ENCODE data around the gene C21orf91. TPM values are rescaled to one million over a fixed set of nuclear protein-coding genes. Genes with fewer than 3 reads are reported as not detected.
A peak's percentile ranks its signal among the peaks of the same experiment; 100 is the strongest.

C21orf91 gene
- polyA plus RNA-seq, 6 donors from 2014 or later: 18.5 to 35.2 (median 32.9) TPM

DNA sequence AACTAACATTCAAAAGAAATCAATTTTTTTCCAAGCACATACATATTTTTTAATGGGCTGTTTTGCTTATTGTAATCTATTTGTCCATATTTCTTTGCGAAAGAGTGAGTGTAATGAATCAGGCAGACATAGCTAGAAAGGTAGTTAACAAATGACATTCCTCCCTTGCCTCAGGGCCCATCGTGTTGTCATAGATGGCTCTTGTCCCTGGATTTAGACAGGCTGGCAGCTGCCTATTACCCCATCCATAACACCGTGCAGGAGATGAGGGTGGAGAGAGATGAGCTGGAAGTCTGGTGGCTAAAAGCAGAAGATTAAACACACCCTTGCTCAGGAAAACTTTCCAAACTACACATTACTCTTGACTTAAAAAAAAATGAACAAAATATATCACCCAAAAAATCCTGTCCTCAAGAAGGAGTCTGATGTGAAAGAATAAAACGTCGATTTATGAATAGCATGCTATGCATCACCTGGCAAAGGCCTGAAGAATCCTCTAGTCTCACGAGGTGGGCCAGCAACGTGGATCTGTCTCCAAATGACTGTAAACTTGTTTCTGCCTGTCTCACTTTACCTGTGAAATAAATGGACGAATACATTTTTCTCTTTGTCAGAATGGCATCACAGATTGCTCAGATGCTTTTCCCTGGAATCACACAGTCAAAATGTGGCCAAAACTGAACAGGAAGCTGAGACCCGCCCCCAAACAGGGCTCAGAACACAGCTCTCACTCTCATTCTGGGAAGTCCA is 55.7 kb downstream of the C21orf91 start:
- no peak overlapping the region for H3K4me3 Mint-ChIP-seq
- no peaks in the 10 kb centered on the region for H3K36me3 Mint-ChIP-seq
- H3K27me3 Mint-ChIP-seq: no peaks in the 10 kb centered on the region
- H3K27ac Mint-ChIP-seq: no peak overlapping the region
- DNase-seq (no peak), ATAC-seq (ENCODE audit: low read depth in 2 of 2) (no peak)
- H3K4me1 Mint-ChIP-seq: no peaks in the 10 kb centered on the region
- H3K9me3 Mint-ChIP-seq: peaks cover 0 to under 1% (median 0%) of the 10 kb centered on the region in 7 donors

GRCh38 chr21:17759511-17760178 is 59.5 kb downstream of the C21orf91 start:
- no peak for DNase-seq
- no peak overlapping the region for H3K27ac Mint-ChIP-seq
- H3K36me3 Mint-ChIP-seq: no peaks in the 10 kb centered on the region
- no peaks in the 10 kb centered on the region for H3K27me3 Mint-ChIP-seq
- H3K4me1 Mint-ChIP-seq: no peaks in the 10 kb centered on the region
- no peak for ATAC-seq (ENCODE audit: low read depth in 2 of 2)
- peaks cover 0 to 5% (median 0%) of the 10 kb centered on the region in 7 donors for H3K9me3 Mint-ChIP-seq
- H3K4me3 Mint-ChIP-seq: no peak overlapping the region

DNA sequence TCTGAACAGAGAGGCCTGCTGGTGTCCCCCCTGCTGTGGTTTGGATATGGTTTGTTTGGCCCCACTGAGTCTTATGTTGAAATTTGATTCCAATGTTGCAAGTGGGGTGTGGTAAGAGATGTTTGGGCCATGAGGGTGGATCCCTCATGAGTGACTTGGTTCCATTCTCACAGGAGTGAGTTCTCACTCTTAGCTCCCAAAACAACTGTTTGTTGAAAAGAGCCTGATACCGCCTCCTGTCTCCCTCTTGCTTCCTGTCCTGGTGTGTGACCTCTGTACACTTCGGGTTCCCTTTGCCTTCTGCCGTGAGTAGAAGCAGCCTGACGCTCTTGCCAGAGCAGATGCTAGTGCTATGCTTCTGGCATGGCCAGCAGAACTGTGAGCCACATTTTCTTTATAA is 60.5 kb downstream of the C21orf91 start:
- Mint-ChIP-seq H3K27me3 (no peaks in the 10 kb centered on the region), H3K36me3 (no peaks in the 10 kb centered on the region), H3K9me3 (peaks cover 0 to 5% (median 0%) of the 10 kb centered on the region in 7 donors), H3K4me1 (no peaks in the 10 kb centered on the region), H3K4me3 (no peak overlapping the region), H3K27ac (no peak overlapping the region)
- DNase-seq (no peak), ATAC-seq (ENCODE audit: low read depth in 2 of 2) (no peak)

DNA sequence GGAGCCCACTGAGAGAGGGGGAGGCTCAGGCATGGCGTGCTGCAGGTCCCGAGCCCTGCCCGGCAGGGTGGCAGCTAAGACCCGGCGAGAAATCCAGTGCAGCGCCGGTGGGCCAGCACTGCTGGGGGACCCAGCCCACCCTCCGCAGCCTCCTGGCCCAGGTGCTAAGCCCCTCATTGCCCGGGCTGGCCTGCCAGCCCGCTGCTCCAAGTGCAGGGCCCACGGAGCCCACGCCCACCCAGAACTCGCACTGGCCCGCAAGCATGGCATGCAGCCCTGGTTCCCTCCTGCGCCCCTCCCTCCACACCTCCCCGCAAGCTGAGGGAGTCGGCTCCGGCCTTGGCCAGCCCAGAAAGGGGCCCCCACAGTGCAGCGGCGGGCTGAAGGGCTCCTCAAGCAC is 61.5 kb downstream of the C21orf91 start:
- Mint-ChIP-seq H3K4me3 (no peak overlapping the region), H3K4me1 (no peaks in the 10 kb centered on the region), H3K36me3 (no peaks in the 10 kb centered on the region), H3K27me3 (no peaks in the 10 kb centered on the region), H3K9me3 (peaks cover 0 to 5% (median 2%) of the 10 kb centered on the region in 7 donors), H3K27ac (no peak overlapping the region)
- DNase-seq (no peak), ATAC-seq (ENCODE audit: low read depth in 2 of 2) (no peak)

GRCh38 chr21:17753736-17754135 is 65.4 kb downstream of the C21orf91 start:
- Mint-ChIP-seq H3K27ac (peak overlapping the region in 2 of 6 donors; percentile 23 to 29), H3K36me3 (no peaks in the 10 kb centered on the region), H3K4me3 (no peak overlapping the region), H3K4me1 (no peaks in the 10 kb centered on the region), H3K27me3 (peaks cover 0 to 6% (median 3%) of the 10 kb centered on the region in 3 donors), H3K9me3 (peaks cover 0 to 9% (median 6%) of the 10 kb centered on the region in 7 donors)
- no peak for ATAC-seq (ENCODE audit: low read depth in 2 of 2)
- no peak for DNase-seq

DNA sequence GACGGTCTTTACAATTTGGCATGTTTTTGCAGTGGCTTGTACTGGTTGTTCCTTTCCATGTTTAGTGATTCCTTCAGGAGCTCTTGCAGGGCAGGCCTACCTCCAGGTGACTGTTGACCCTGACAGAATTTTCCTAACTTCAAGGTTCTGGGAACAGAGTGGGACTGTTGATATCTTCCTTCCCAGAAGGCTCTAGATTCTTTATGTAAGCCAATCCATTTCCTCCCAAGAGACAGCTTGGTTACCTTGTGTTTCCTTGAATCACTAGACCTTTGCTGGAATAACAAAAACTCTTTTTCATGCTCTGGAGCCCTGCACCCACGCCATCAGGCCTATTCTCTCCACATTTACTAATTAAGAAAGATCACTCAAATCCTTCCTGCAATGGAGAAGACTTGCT is 67.0 kb downstream of the C21orf91 start:
- no peaks in the 10 kb centered on the region for H3K4me1 Mint-ChIP-seq

GRCh38 chr21:17746920-17747319 is 72.2 kb downstream of the C21orf91 start:
- no peak overlapping the region for H3K4me3 Mint-ChIP-seq
- ATAC-seq (ENCODE audit: low read depth in 2 of 2): no peak
- H3K27me3 Mint-ChIP-seq: peaks cover 0 to 6% (median 3%) of the 10 kb centered on the region in 3 donors
- no peaks in the 10 kb centered on the region for H3K4me1 Mint-ChIP-seq
- H3K27ac Mint-ChIP-seq: no peak overlapping the region
- no peak for DNase-seq
- no peaks in the 10 kb centered on the region for H3K36me3 Mint-ChIP-seq
- peaks cover 0 to 15% (median 10%) of the 10 kb centered on the region in 7 donors for H3K9me3 Mint-ChIP-seq

More for the DNA sequence above, 67.0 kb downstream of the C21orf91 start:
- no peak for ATAC-seq (ENCODE audit: low read depth in 2 of 2)
- H3K36me3 Mint-ChIP-seq: no peaks in the 10 kb centered on the region
- peaks cover 0 to 10% (median 6%) of the 10 kb centered on the region in 7 donors for H3K9me3 Mint-ChIP-seq
- H3K27me3 Mint-ChIP-seq: peaks cover 0 to 6% (median 3%) of the 10 kb centered on the region in 3 donors
- no peak for DNase-seq
- H3K27ac Mint-ChIP-seq: peak overlapping the region in 1 of 6 donors; percentile 18
- H3K4me3 Mint-ChIP-seq: no peak overlapping the region

DNA sequence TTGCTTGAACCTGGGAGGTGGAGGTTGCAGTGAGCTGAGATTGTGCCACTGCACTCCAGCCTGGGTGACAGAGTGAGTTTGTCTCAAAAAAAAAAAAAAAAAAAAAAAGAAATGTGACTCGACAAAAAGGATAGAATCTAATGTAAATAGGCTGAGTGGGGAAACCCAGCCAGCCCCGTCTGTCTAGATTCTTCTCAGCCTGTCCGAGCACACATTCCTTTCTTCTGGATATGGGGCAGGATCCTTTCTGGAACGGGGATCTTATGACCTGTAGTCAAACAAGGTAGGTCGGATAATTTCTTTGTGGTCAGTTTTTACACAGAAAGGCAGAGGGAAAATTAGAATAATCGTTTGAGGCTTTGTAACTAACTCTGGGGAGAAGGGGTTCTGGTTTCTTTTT is 74.1 kb downstream of the C21orf91 start:
- no peaks in the 10 kb centered on the region for H3K4me1 Mint-ChIP-seq
- no peaks in the 10 kb centered on the region for H3K36me3 Mint-ChIP-seq
- H3K4me3 Mint-ChIP-seq: no peak overlapping the region
- H3K27ac Mint-ChIP-seq: no peak overlapping the region
- DNase-seq (no peak), ATAC-seq (ENCODE audit: low read depth in 2 of 2) (no peak)
- peaks cover 0 to 16% (median 11%) of the 10 kb centered on the region in 7 donors for H3K9me3 Mint-ChIP-seq
- no peaks in the 10 kb centered on the region for H3K27me3 Mint-ChIP-seq

DNA sequence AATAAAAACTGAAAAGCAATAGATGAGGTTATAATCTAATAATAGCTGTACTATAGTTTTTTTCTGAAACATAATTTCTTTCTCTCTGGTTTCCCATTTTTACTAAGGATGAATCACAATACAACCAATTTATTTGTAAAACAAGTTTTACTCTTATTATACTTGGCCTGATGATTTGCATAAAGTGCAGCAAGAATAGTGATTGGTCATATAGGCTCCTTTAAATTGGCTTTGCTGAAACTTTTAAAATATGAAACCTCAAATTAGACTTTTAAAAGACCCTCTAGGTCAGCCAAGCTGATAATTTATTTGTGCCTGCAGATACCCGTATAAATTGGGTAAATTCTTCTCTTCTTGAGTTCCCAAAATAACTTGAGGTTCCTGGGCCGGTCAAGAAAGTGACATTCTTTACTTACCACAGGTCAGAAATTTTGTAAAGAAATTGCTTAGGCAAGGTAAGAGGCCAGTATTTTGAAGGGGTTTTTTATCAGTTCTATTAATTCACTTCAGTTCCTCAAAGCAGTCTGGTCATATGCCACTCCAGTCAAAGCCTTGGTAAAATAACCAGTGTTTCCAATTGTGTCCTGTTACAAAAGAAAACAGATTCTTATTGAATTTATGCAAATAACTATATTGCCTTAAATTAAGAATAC is 76.1 kb downstream of the C21orf91 start:
- peaks cover 0 to 9% (median 5%) of the 10 kb centered on the region in 7 donors for H3K9me3 Mint-ChIP-seq
- H3K4me3 Mint-ChIP-seq: no peak overlapping the region
- no peaks in the 10 kb centered on the region for H3K36me3 Mint-ChIP-seq
- H3K27me3 Mint-ChIP-seq: peaks cover 0 to 5% (median 0%) of the 10 kb centered on the region in 3 donors
- H3K27ac Mint-ChIP-seq: no peak overlapping the region
- H3K4me1 Mint-ChIP-seq: no peaks in the 10 kb centered on the region
- ATAC-seq (ENCODE audit: low read depth in 2 of 2): no peak
- DNase-seq: no peak

DNA sequence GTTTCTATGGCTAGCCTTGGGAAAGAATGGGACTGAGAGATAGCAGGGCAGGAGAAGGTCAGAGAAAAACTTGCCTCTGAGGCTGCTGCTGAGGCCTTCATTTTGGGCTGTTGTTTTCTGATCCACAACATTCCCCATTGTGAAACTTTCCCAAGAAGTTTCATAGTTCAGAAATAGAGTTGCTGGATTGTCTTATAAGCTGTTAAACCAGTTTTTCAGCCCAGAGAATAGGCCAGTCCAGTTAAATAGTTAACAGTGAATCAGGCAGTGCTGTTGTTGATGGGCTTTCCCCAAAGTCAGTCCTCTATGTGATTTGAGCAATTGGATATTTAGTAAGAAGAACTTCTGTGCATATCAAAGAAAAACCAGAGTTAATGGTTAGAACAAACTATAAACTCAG is 77.0 kb downstream of the C21orf91 start:
- H3K27me3 Mint-ChIP-seq: peaks cover 0 to 5% (median 0%) of the 10 kb centered on the region in 3 donors
- no peak overlapping the region for H3K27ac Mint-ChIP-seq
- ATAC-seq (ENCODE audit: low read depth in 2 of 2) (no peak), DNase-seq (no peak)
- H3K4me3 Mint-ChIP-seq: no peak overlapping the region
- no peaks in the 10 kb centered on the region for H3K4me1 Mint-ChIP-seq
- H3K36me3 Mint-ChIP-seq: no peaks in the 10 kb centered on the region
- H3K9me3 Mint-ChIP-seq: peaks cover 0 to 9% (median 5%) of the 10 kb centered on the region in 7 donors

Other genes with a start within 250 kb of the C21orf91 start
- 1 to 10 TPM; 5.5 to 9.7 (median 7.9) TPM for gene BTG3, start 206.5 kb downstream of the C21orf91 start, polyA plus RNA-seq (ENCODE audit: low read depth in 6 of 6)